ENCODE measurements around the gene ZDHHC9.

The ZDHHC9 gene

DNA sequence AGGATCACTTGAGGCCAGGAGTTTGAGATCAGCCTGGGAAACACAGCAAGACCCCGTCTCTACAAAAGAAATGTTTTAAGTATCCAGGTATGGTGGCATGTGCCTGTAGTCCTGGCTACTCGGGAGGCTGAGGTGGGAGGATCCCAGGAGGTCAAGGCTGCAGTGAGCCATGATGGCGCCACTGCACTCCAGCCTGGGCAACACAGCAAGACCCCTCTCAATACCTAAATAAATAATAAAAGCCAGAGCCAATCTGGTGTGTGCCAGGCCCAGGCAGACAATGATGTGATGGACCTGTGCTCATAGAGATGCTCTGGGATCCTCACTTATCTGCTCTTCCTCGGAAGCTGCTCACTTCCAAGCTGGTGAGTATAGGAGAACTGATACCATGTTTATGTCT lies 82.1 kb downstream of the ZDHHC9 start:
- no peak for DNase-seq

DNA sequence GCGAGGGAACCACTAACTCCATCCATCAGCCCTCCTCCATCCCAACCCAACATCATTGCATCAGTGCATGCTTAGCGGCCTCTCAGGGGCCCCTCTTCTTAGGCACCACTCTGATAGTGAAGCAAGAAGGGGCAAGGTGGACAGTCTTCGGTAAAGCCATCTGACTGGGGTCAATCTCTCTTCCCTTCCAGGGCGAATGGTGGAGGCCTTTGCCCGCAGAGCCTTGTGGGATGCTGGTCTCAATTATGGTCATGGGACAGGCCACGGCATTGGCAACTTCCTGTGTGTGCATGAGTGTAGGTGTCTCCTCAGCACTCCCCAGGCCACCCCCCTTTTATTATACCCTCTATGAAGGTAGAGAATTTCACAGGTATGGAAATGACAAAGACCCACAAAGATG lies 82.7 kb downstream of the ZDHHC9 start:
- DNase-seq = no peak

- no peak for DNase-seq
Measured at GRCh38 chrX:129760155-129760554, 83.5 kb downstream of the ZDHHC9 start.

- no peak for DNase-seq
Measured at GRCh38 chrX:129759576-129760061, 84.1 kb downstream of the ZDHHC9 start.

GRCh38 chrX:129755779-129756650 lies 87.7 kb downstream of the ZDHHC9 start:
- DNase-seq = no peak

- DNase-seq = no peak
Measured at GRCh38 chrX:129754056-129755024, 89.3 kb downstream of the ZDHHC9 start.
